HEK293 (cell line): Measurements from ENCODE around the gene ITSN2.

Source experiments
- CTCF ChIA-PET: fragments of 350-600 bp; formaldehyde crosslinking; extraction: SDS; loops from one replicate; lab custom pipeline; 2021; ENCODE audit warnings: antibody characterized with exemption; lab: Yijun Ruan, JAX
- POLR2A ChIA-PET: fragments of 300-600 bp; formaldehyde crosslinking; extraction: SDS; loops from one replicate; lab custom pipeline; 2020; ENCODE audit warnings: antibody characterized with exemption, inconsistent platforms; lab: Yijun Ruan, JAX
- H3K27ac ChIP-seq: fragments of 200-500 bp; sonication (Bioruptor generic); 2 replicates; pipeline ENCODE4 v1.5.1; 2014; ENCODE audit warnings: low read depth, low read length, control low read depth, inconsistent platforms; ENCODE audit errors: extremely low read depth
- H3K36me3 ChIP-seq, 2 experiments: fragments of 200-500 bp in 1 of 2; sonication (Bioruptor generic) in 1 of 2; 1 replicate in 1 of 2; 2 replicates in 1 of 2; pipeline ENCODE4 v1.5.1; 2014 to 2017; ENCODE audit warnings: inconsistent platforms in 2 of 2, low read length in 2 of 2; ENCODE audit not compliant: control insufficient read depth in 2 of 2, insufficient read depth in 1 of 2
- H3K4me1 ChIP-seq: fragments of 200-500 bp; sonication (Bioruptor generic); 2 replicates; pipeline ENCODE4 v1.5.1; 2014; ENCODE audit warnings: mild to moderate bottlenecking, low read length, inconsistent platforms; ENCODE audit not compliant: control insufficient read depth, insufficient read depth
- H3K4me3 ChIP-seq: 2 replicates; pipeline ENCODE4 v1.5.1; 2011; ENCODE audit warnings: low read depth, mild to moderate bottlenecking, control low read depth, low read length, moderate library complexity
- H3K9me3 ChIP-seq: fragments of 200-500 bp; sonication (Bioruptor generic); 2 replicates; pipeline ENCODE4 v1.5.1; 2014; ENCODE audit warnings: low read depth, low read length, inconsistent platforms; ENCODE audit not compliant: control insufficient read depth, insufficient read depth
- BCL11A ChIP-seq: fragments of 450-650 bp; formaldehyde crosslinking; IDR thresholded peaks from 2 replicates; pipeline ENCODE4 v1.5.1; 2016; ENCODE audit warnings: low read depth, missing biosample characterization, missing genetic modification characterization
- EGR2 ChIP-seq: fragments of 450-650 bp; formaldehyde crosslinking; IDR thresholded peaks from 2 replicates; pipeline ENCODE4 v1.5.1; 2016; ENCODE audit warnings: low read depth, missing biosample characterization, missing genetic modification characterization
- GFI1B ChIP-seq: fragments of 450-650 bp; formaldehyde crosslinking; IDR thresholded peaks from 2 replicates; pipeline ENCODE4 v1.5.1; 2016; ENCODE audit warnings: missing biosample characterization, missing genetic modification characterization
- INSM2 ChIP-seq: fragments of 450-650 bp; formaldehyde crosslinking; IDR thresholded peaks from 2 replicates; pipeline ENCODE4 v1.5.1; 2016; ENCODE audit warnings: missing biosample characterization, missing genetic modification characterization
- KLF9 ChIP-seq: fragments of 450-650 bp; formaldehyde crosslinking; IDR thresholded peaks from 2 replicates; pipeline ENCODE4 v1.5.1; 2016; ENCODE audit warnings: missing biosample characterization, missing genetic modification characterization, low read depth
- OVOL3 ChIP-seq: fragments of 450-650 bp; formaldehyde crosslinking; IDR thresholded peaks from 2 replicates; pipeline ENCODE4 v1.5.1; 2016; ENCODE audit warnings: missing biosample characterization, missing genetic modification characterization
- PATZ1 ChIP-seq: fragments of 450-650 bp; formaldehyde crosslinking; IDR thresholded peaks from 2 replicates; pipeline ENCODE4 v1.5.1; 2016; ENCODE audit warnings: missing biosample characterization, missing genetic modification characterization
- SETDB1 ChIP-seq: IDR thresholded peaks from one replicate; pipeline ENCODE4 v1.6.1; 2017; ENCODE audit warnings: mild to moderate bottlenecking, low read length, moderate library complexity, mixed read lengths; ENCODE audit not compliant: insufficient read length
- TCF7L2 ChIP-seq: IDR thresholded peaks from 2 replicates; pipeline ENCODE4 v1.6.1; 2011; ENCODE audit warnings: low read depth, mild to moderate bottlenecking, inconsistent platforms, low read length, moderate library complexity, borderline replicate concordance
- TRIM28 ChIP-seq: IDR thresholded peaks from 2 replicates; pipeline ENCODE4 v1.6.1; 2011; ENCODE audit warnings: low read length, control low read depth, borderline replicate concordance
- ZBTB6 ChIP-seq: fragments of 450-650 bp; formaldehyde crosslinking; IDR thresholded peaks from 2 replicates; pipeline ENCODE4 v1.5.1; 2017; ENCODE audit warnings: missing biosample characterization, missing genetic modification characterization
- ZFP3 ChIP-seq: fragments of 450-650 bp; formaldehyde crosslinking; IDR thresholded peaks from 2 replicates; pipeline ENCODE4 v1.5.1; 2016; ENCODE audit warnings: low read depth, missing biosample characterization, missing genetic modification characterization
- ZNF138 ChIP-seq: fragments of 450-650 bp; formaldehyde crosslinking; IDR thresholded peaks from 2 replicates; pipeline ENCODE4 v1.5.1; 2016; ENCODE audit warnings: missing biosample characterization, missing genetic modification characterization, borderline replicate concordance
- ZNF223 ChIP-seq: fragments of 450-650 bp; formaldehyde crosslinking; IDR thresholded peaks from 2 replicates; pipeline ENCODE4 v1.5.1; 2016; ENCODE audit warnings: missing biosample characterization, missing genetic modification characterization
- ZNF24 ChIP-seq: fragments of 450-650 bp; formaldehyde crosslinking; IDR thresholded peaks from 2 replicates; pipeline ENCODE4 v1.5.1; 2016; ENCODE audit warnings: missing biosample characterization, missing genetic modification characterization
- ZNF341 ChIP-seq: fragments of 450-650 bp; formaldehyde crosslinking; IDR thresholded peaks from 2 replicates; pipeline ENCODE4; 2016; ENCODE audit warnings: low read depth, missing biosample characterization, missing genetic modification characterization
- ZNF350 ChIP-seq: fragments of 450-650 bp; formaldehyde crosslinking; IDR thresholded peaks from 2 replicates; pipeline ENCODE4 v1.5.0; 2017; ENCODE audit warnings: missing biosample characterization, mild to moderate bottlenecking, missing genetic modification characterization
- ZNF366 ChIP-seq: fragments of 450-650 bp; formaldehyde crosslinking; conservative IDR thresholded peaks from 2 replicates; pipeline ENCODE4 v1.5.1; 2016; ENCODE audit warnings: missing biosample characterization, missing genetic modification characterization
- ZNF449 ChIP-seq: fragments of 450-650 bp; formaldehyde crosslinking; IDR thresholded peaks from 2 replicates; pipeline ENCODE4 v1.5.1; 2017; ENCODE audit warnings: missing biosample characterization, mild to moderate bottlenecking, missing genetic modification characterization, moderate library complexity
- ZNF473 ChIP-seq: fragments of 450-650 bp; formaldehyde crosslinking; IDR thresholded peaks from 2 replicates; pipeline ENCODE4 v1.5.1; 2017; ENCODE audit warnings: missing biosample characterization, missing genetic modification characterization
- ZNF585B ChIP-seq: fragments of 450-650 bp; formaldehyde crosslinking; IDR thresholded peaks from 2 replicates; pipeline ENCODE4 v1.5.1; 2016; ENCODE audit warnings: missing biosample characterization, missing genetic modification characterization
- ZNF596 ChIP-seq: fragments of 450-650 bp; IDR thresholded peaks from 2 replicates; pipeline ENCODE4 v1.5.0; 2018; ENCODE audit warnings: missing biosample characterization, mild to moderate bottlenecking, missing genetic modification characterization, moderate library complexity
- ZNF626 ChIP-seq: fragments of 450-650 bp; sonication (Bioruptor Pico); formaldehyde crosslinking; IDR thresholded peaks from 2 replicates; pipeline ENCODE4 v1.5.1; 2018; ENCODE audit warnings: missing biosample characterization, missing genetic modification characterization, inconsistent platforms
- ZNF639 ChIP-seq: fragments of 450-650 bp; formaldehyde crosslinking; IDR thresholded peaks from 2 replicates; pipeline ENCODE4 v1.5.1; 2016; ENCODE audit warnings: missing biosample characterization, missing genetic modification characterization
- ZNF701 ChIP-seq: fragments of 450-650 bp; formaldehyde crosslinking; IDR thresholded peaks from 2 replicates; pipeline ENCODE4 v1.5.1; 2016; ENCODE audit warnings: missing biosample characterization, missing genetic modification characterization
- ZNF785 ChIP-seq: fragments of 450-650 bp; formaldehyde crosslinking; IDR thresholded peaks from 2 replicates; pipeline ENCODE4 v1.5.1; 2016; ENCODE audit warnings: missing biosample characterization, missing genetic modification characterization
- ZNF837 ChIP-seq: fragments of 450-650 bp; formaldehyde crosslinking; IDR thresholded peaks from 2 replicates; pipeline ENCODE4 v1.5.1; 2016; ENCODE audit warnings: missing biosample characterization, missing genetic modification characterization

The ITSN2 gene

GRCh38 chr2:24205131-24205530 lies 155.2 kb downstream of the ITSN2 start:
- H3K4me1 ChIP-seq = no peaks in the 10 kb centered on the region
- H3K4me3 ChIP-seq = no peak overlapping the region
- CTCF ChIA-PET = interaction anchor here (0.6 kb wide), 1 partner anchor 277 kb away, joined by 3 read pairs; no protein-coding TSS in a partner anchor
- H3K36me3 ChIP-seq = peaks cover 0 to 37% of the 10 kb centered on the region in 2 experiments; a peak in 2 of 3 replicates
- POLR2A ChIA-PET = no interaction called here
- no peak for TF ChIP-seq ZNF626 (tag by site-specific recombination)
- TF ChIP-seq ZNF449 = no peak
- no peak for TF ChIP-seq ZFP3 (tag by site-specific recombination)
- no peak for TF ChIP-seq ZNF837 (tag by site-specific recombination)
- no peak for TF ChIP-seq ZNF223 (tag by site-specific recombination)
- TF ChIP-seq INSM2 = no peak
- TF ChIP-seq ZNF596 (tag by site-specific recombination) = no peak
- TF ChIP-seq ZNF639 = no peak
- no peaks in the 10 kb centered on the region for H3K9me3 ChIP-seq
- no peak overlapping the region for H3K27ac ChIP-seq

- CTCF ChIA-PET = no interaction called here
- Histone ChIP-seq H3K4me1 (no peaks in the 10 kb centered on the region), H3K4me3 (no peak overlapping the region), H3K9me3 (no peaks in the 10 kb centered on the region), H3K36me3 (peaks cover 0 to 35% of the 10 kb centered on the region in 2 experiments; a peak in 2 of 3 replicates), H3K27ac (no peak overlapping the region)
- no peak for TF ChIP-seq ZNF785 (tag by site-specific recombination)
- no peak for TF ChIP-seq ZNF473 (tag by site-specific recombination)
- no peak for TF ChIP-seq ZNF366 (tag by site-specific recombination)
- TF ChIP-seq ZNF701 = no peak
- no peak for TF ChIP-seq KLF9 (tag by site-specific recombination)
- TF ChIP-seq TCF7L2 = no peak
- no peak for TF ChIP-seq ZNF341 (tag by site-specific recombination)
- no peak for TF ChIP-seq ZNF138 (tag by site-specific recombination)
- no peak for TF ChIP-seq ZNF449
- TF ChIP-seq TRIM28 = no peak
- no peak for TF ChIP-seq ZBTB6 (tag by site-specific recombination)
- TF ChIP-seq GFI1B (tag by site-specific recombination) = no peak
- no peak for TF ChIP-seq ZNF585B (tag by site-specific recombination)
- TF ChIP-seq PATZ1 (tag by site-specific recombination) = no peak
- no peak for TF ChIP-seq BCL11A (tag by site-specific recombination)
- TF ChIP-seq ZNF24 (tag by site-specific recombination) = no peak
- no peak for TF ChIP-seq ZNF350 (tag by site-specific recombination)
- TF ChIP-seq OVOL3 (tag by site-specific recombination) = no peak
- no peak for TF ChIP-seq SETDB1
- TF ChIP-seq EGR2 = no peak
- POLR2A ChIA-PET = no interaction called here
Observed at GRCh38 chr2:24204505-24204904, 155.8 kb downstream of the ITSN2 start.
